T-cell (primary cell): ENCODE measurements around the gene PRAMEF1. TPM values are rescaled to one million over a fixed set of nuclear protein-coding genes. Genes with fewer than 3 reads are reported as not detected.

Experiments used
- ATAC-seq, 4 experiments: fragments of 200-7000 bp in 3 of 4; fragments of 150-1000 bp in 1 of 4; cut with Tn5 transposase; replicated peaks in 1 of 4; 1 replicate in 3 of 4; 2 replicates in 1 of 4; pipeline ENCODE4 v1.10.0; 2021; ENCODE audit warnings: moderate library complexity in 3 of 4, mild to moderate bottlenecking in 2 of 4, moderate number of reproducible peaks in 1 of 4
- CTCF ChIA-PET, 2 donors: fragments of 300-600 bp; sonication (Branson Sonifier 250); formaldehyde crosslinking; loops; one replicate each; lab custom pipeline; 2022; ENCODE audit warnings: antibody characterized with exemption in 2 of 2; lab: Charles Lee
- POLR2A ChIA-PET, 2 donors: fragments of 300-600 bp; sonication (Branson Sonifier 250); formaldehyde crosslinking; loops; one replicate each; lab custom pipeline; 2022; ENCODE audit warnings: antibody characterized with exemption in 2 of 2; lab: Charles Lee
- DNase-seq, 35 experiments: peaks; one replicate each; pipeline versions ENCODE4 v3.0.0 to v3.0.0-alpha.2; 2013 to 2023
- H3K27ac ChIP-seq: one replicate; pipeline ENCODE4 v1.5.1; 2013; ENCODE audit warnings: low read length
- H3K27me3 ChIP-seq, 2 experiments: replicated peaks in 1 of 2; 1 replicate in 1 of 2; 2 replicates in 1 of 2; pipeline versions ENCODE4 v1.6.1 to v1.7.0; 2013; ENCODE audit warnings: low read length in 1 of 2, mixed read lengths in 1 of 2; ENCODE audit not compliant: control insufficient read depth in 2 of 2, insufficient read depth in 2 of 2; ENCODE audit errors: extremely low read depth in 1 of 2
- H3K36me3 ChIP-seq, 2 donors: 1 replicate in 1 of 2; 2 replicates in 1 of 2; pipeline versions ENCODE4 v1.6.1 to v1.7.0; 2013; ENCODE audit warnings: low read length in 1 of 2; ENCODE audit not compliant: control insufficient read depth in 2 of 2, insufficient read depth in 1 of 2; ENCODE audit errors: extremely low read depth in 1 of 2
- H3K4me1 ChIP-seq, 2 experiments: 1 replicate in 1 of 2; 2 replicates in 1 of 2; pipeline versions ENCODE4 v1.6.1 to v1.7.0; 2013; ENCODE audit warnings: low read length in 2 of 2, mixed read lengths in 1 of 2; ENCODE audit not compliant: insufficient read depth in 2 of 2, control insufficient read depth in 1 of 2; ENCODE audit errors: extremely low read depth in 1 of 2
- H3K4me3 ChIP-seq, 2 donors: 1 replicate in 1 of 2; 2 replicates in 1 of 2; pipeline versions ENCODE4 v1.5.1 to v1.7.0; 2013; ENCODE audit warnings: mild to moderate bottlenecking in 2 of 2, low read length in 1 of 2, moderate library complexity in 1 of 2; ENCODE audit not compliant: control insufficient read depth in 1 of 2; ENCODE audit errors: extremely low read depth in 1 of 2
- H3K9me3 ChIP-seq: 2 replicates; pipeline ENCODE4 v1.7.0; 2013
- H3K27ac Mint-ChIP-seq, 2 donors: one replicate each; pipeline ENCODE4 v1.8.0; 2020 to 2021; ENCODE audit warnings: mild to moderate bottlenecking in 2 of 2, mixed read lengths in 2 of 2
- H3K27me3 Mint-ChIP-seq, 2 donors: one replicate each; pipeline ENCODE4 v1.8.0; 2021 to 2022; ENCODE audit warnings: mixed read lengths in 2 of 2
- H3K36me3 Mint-ChIP-seq: one replicate; pipeline ENCODE4 v1.8.0; 2021; ENCODE audit warnings: mixed read lengths
- H3K4me1 Mint-ChIP-seq, 3 donors: one replicate each; pipeline ENCODE4 v1.8.0; 2020 to 2022; ENCODE audit warnings: mixed read lengths in 3 of 3, mild to moderate bottlenecking in 1 of 3
- H3K4me3 Mint-ChIP-seq, 3 donors: one replicate each; pipeline ENCODE4 v1.8.0; 2020 to 2022; ENCODE audit warnings: mild to moderate bottlenecking in 3 of 3, mixed read lengths in 3 of 3, moderate library complexity in 3 of 3
- H3K9me3 Mint-ChIP-seq, 3 donors: one replicate each; pipeline ENCODE4 v1.8.0; 2020 to 2022; ENCODE audit warnings: mixed read lengths in 3 of 3
- WGBS: methylation state at CpG from one replicate; pipeline ENCODE4 v1.1.5; 2013; ENCODE audit warnings: missing lambda C conversion rate; ENCODE audit not compliant: insufficient coverage; 5-methylcytosine and 5-hydroxymethylcytosine counted together
- total RNA-seq, 35 experiments: library from RNA in 6 of 35; stranded (reverse) in 6 of 35; fragments of 120-200 nt in 1 of 35; gene quantifications; one replicate each; pipeline versions ENCODE4 v1.2.1 to v1.2.4 and lab custom pipeline; 2013 to 2026

PRAMEF1 gene
- total RNA-seq, 5 donors from 2014 or later (not counting 1 experiment from before 2014, with no cell fraction given) = not detected

GRCh38 chr1:12772520-12772919 lies 18.7 kb upstream of the PRAMEF1 start:
- H3K36me3 Mint-ChIP-seq = peaks cover 5% of the 10 kb centered on the region
- ATAC-seq (no peak), DNase-seq (no peak)
- H3K4me1 Mint-ChIP-seq = no peaks in the 10 kb centered on the region
- Histone ChIP-seq H3K27me3 (peaks cover 3 to 51% of the 10 kb centered on the region in 2 experiments), H3K36me3 (no peaks in the 10 kb centered on the region), H3K4me1 (no peaks in the 10 kb centered on the region), H3K27ac (no peak overlapping the region), H3K9me3 (no peaks in the 10 kb centered on the region), H3K4me3 (no peak overlapping the region)
- H3K4me3 Mint-ChIP-seq = no peak overlapping the region
- ChIA-PET POLR2A (no interaction called here), CTCF (no interaction called here)
- no peaks in the 10 kb centered on the region for H3K9me3 Mint-ChIP-seq
- peaks cover 45 to 56% of the 10 kb centered on the region in 2 donors for H3K27me3 Mint-ChIP-seq
- H3K27ac Mint-ChIP-seq = no peak overlapping the region
- WGBS = 90% methylated on average over 2 of the region's 5 CpGs

GRCh38 chr1:12773438-12773837 lies 17.8 kb upstream of the PRAMEF1 start, which contains the start of gene PRAMEF12:
TSS of gene PRAMEF12 (plus strand) at chr1:12773738. CDS start at chr1:12774868, 1,130 bp downstream.
- peaks cover 41 to 46% of the 10 kb centered on the region in 2 donors for H3K27me3 Mint-ChIP-seq
- H3K9me3 Mint-ChIP-seq = no peaks in the 10 kb centered on the region
- CTCF ChIA-PET = no interaction called here
- H3K36me3 Mint-ChIP-seq = peaks cover 5% of the 10 kb centered on the region
- no peak within 1 kb of the TSS for H3K27ac Mint-ChIP-seq
- H3K4me1 Mint-ChIP-seq = no peaks in the 10 kb centered on the region
- 94% methylated on average over 3 of the region's 5 CpGs for WGBS
- Histone ChIP-seq H3K27ac (no peak within 1 kb of the TSS), H3K27me3 (peaks cover 0 to 54% of the 10 kb centered on the region in 2 experiments), H3K4me1 (no peaks in the 10 kb centered on the region), H3K4me3 (no peak within 1 kb of the TSS), H3K9me3 (no peaks in the 10 kb centered on the region), H3K36me3 (no peaks in the 10 kb centered on the region)
- POLR2A ChIA-PET = no interaction called here
- ATAC-seq = no peak
- H3K4me3 Mint-ChIP-seq = no peak within 1 kb of the TSS
- no peak for DNase-seq

- Mint-ChIP-seq H3K36me3 (peaks cover 5% of the 10 kb centered on the region), H3K4me1 (no peaks in the 10 kb centered on the region), H3K9me3 (no peaks in the 10 kb centered on the region), H3K27ac (no peak overlapping the region), H3K27me3 (peaks cover 37 to 38% of the 10 kb centered on the region in 2 donors), H3K4me3 (no peak overlapping the region)
- no peak for ATAC-seq
- ChIA-PET POLR2A (no interaction called here), CTCF (no interaction called here)
- H3K36me3 ChIP-seq = no peaks in the 10 kb centered on the region
- H3K9me3 ChIP-seq = no peaks in the 10 kb centered on the region
- no peak overlapping the region for H3K27ac ChIP-seq
- H3K4me3 ChIP-seq = no peak overlapping the region
- DNase-seq = no peak
- H3K4me1 ChIP-seq = no peaks in the 10 kb centered on the region
- 75% methylated on average over 4 of the region's 5 CpGs for WGBS
- peaks cover 0 to 43% of the 10 kb centered on the region in 2 experiments for H3K27me3 ChIP-seq
These were observed 16.3 kb upstream of the PRAMEF1 start for GRCh38 chr1:12774801-12775345.

- Histone ChIP-seq H3K4me1 (no peaks in the 10 kb centered on the region), H3K27me3 (peaks cover 0 to 38% of the 10 kb centered on the region in 2 experiments), H3K4me3 (no peak overlapping the region), H3K9me3 (no peaks in the 10 kb centered on the region), H3K27ac (no peak overlapping the region), H3K36me3 (no peaks in the 10 kb centered on the region)
- Mint-ChIP-seq H3K27me3 (peaks cover 31 to 32% of the 10 kb centered on the region in 2 donors), H3K36me3 (peaks cover 5% of the 10 kb centered on the region), H3K4me1 (no peaks in the 10 kb centered on the region), H3K9me3 (no peaks in the 10 kb centered on the region), H3K27ac (no peak overlapping the region), H3K4me3 (no peak overlapping the region)
- 52% methylated on average over 2 of the region's 8 CpGs for WGBS
- ATAC-seq (no peak), DNase-seq (no peak)
- POLR2A ChIA-PET = no interaction called here
- CTCF ChIA-PET = no interaction called here
These were observed 15.8 kb upstream of the PRAMEF1 start for GRCh38 chr1:12775443-12775842.

GRCh38 chr1:12776801-12777557 lies 14.2 kb upstream of the PRAMEF1 start:
- Mint-ChIP-seq H3K9me3 (no peaks in the 10 kb centered on the region), H3K27me3 (peaks cover 17 to 21% of the 10 kb centered on the region in 2 donors), H3K27ac (no peak overlapping the region), H3K4me3 (no peak overlapping the region), H3K36me3 (peaks cover 5% of the 10 kb centered on the region), H3K4me1 (no peaks in the 10 kb centered on the region)
- Histone ChIP-seq H3K27ac (no peak overlapping the region), H3K4me1 (no peaks in the 10 kb centered on the region), H3K4me3 (no peak overlapping the region), H3K9me3 (no peaks in the 10 kb centered on the region), H3K27me3 (peaks cover 0 to 23% of the 10 kb centered on the region in 2 experiments), H3K36me3 (no peaks in the 10 kb centered on the region)
- CTCF ChIA-PET = no interaction called here
- DNase-seq = no peak
- 86% methylated on average over 10 of the region's 15 CpGs for WGBS
- no peak for ATAC-seq
- POLR2A ChIA-PET = no interaction called here

GRCh38 chr1:12778061-12778460 lies 13.1 kb upstream of the PRAMEF1 start:
- ChIA-PET POLR2A (no interaction called here), CTCF (no interaction called here)
- Histone ChIP-seq H3K4me1 (no peaks in the 10 kb centered on the region), H3K36me3 (no peaks in the 10 kb centered on the region), H3K27ac (no peak overlapping the region), H3K4me3 (no peak overlapping the region), H3K27me3 (peaks cover 0 to 17% of the 10 kb centered on the region in 2 experiments), H3K9me3 (no peaks in the 10 kb centered on the region)
- H3K4me3 Mint-ChIP-seq = no peak overlapping the region
- H3K9me3 Mint-ChIP-seq = peaks cover under 1 to 2% (median 2%) of the 10 kb centered on the region in 3 donors
- DNase-seq (no peak), ATAC-seq (no peak)
- H3K4me1 Mint-ChIP-seq = no peaks in the 10 kb centered on the region
- H3K36me3 Mint-ChIP-seq = peaks cover 1% of the 10 kb centered on the region
- peaks cover 13 to 14% of the 10 kb centered on the region in 2 donors for H3K27me3 Mint-ChIP-seq
- no peak overlapping the region for H3K27ac Mint-ChIP-seq
- 60% methylated on average over 3 of the region's 4 CpGs for WGBS
